Measurements from ENCODE around the gene NUSAP1. TPM values are rescaled to one million over a fixed set of nuclear protein-coding genes. Genes with fewer than 3 reads are reported as not detected.

The NUSAP1 gene
- polyA plus RNA-seq, 2 of the 4 experiments (the other 2 are of a cell fraction): 103 to 110 TPM

DNA sequence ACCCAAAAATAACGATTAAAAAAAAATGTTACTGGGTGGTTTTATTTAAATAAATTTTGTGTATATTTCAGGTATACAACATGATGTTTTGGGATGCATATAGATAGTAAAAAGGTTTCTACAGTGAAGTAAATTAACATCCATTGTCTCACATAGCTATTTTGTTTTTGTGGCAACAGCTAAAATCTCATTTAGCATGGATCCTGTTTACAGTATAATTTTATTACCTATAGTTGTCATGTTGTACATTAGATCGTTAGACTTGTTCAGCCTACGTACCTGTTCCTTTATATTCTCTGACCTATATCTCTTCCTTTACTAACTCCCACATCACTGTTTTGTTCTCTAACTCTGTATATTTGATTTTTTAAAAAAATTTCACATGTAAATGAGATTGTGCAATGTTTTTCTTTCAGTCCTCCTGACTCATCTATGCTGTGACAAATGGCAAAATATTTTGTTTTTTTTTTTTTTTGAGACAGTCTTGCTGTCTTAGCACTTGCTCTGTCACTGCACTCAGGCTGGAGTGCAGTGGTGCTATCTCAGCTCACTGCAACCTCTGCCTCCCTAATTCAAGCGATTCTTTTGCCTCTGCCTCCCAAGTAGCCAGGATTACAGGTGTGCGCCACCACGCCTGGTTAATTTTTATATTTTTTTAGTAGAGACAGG lies 45.9 kb upstream of the NUSAP1 start:
- peaks cover 40% of the 10 kb centered on the region for H3K4me1 ChIP-seq
- ChIA-PET CTCF (interaction anchor here (0.6 to 1.6 kb wide), 5 partner anchors 16 to 91 kb away, joined by 3 to 4 read pairs (median 3); partner anchors contain the start of gene CHP1), POLR2A (no interaction called here)
- ATAC-seq (no peak), FAIRE-seq (no peak), DNase-seq (ENCODE audit: low read depth in 1 of 2, low spot score in 1 of 2) (no peak)
- H3K27ac ChIP-seq: peak overlapping the region in 1 of 2 experiments; percentile 52; a peak in 1 of 6 replicates
- H3K4me3 ChIP-seq: no peak overlapping the region
- H3K4me2 ChIP-seq: peak overlapping the region; percentile 93; the same call in 1 of the 3 replicates
- H3K9me3 ChIP-seq: no peaks in the 10 kb centered on the region
- WGBS (ENCODE audit: missing lambda C conversion rate): 93% methylated on average over 5 of the region's 6 CpGs
- TF ChIP-seq GATA3 (IDR thresholded peaks at IDR 0.05; ENCODE audit: borderline replicate concordance) (no peak), RFX5 (IDR thresholded peaks at IDR 0.05) (no peak), CEBPB (IDR thresholded peaks at IDR 0.05) (0 out of 4 replicates have a peak, but pooled peaks of 1 of the 2 experiments have one; percentile 48), SREBF2 (IDR thresholded peaks at IDR 0.05) (no peak), POLR2AphosphoS2 (conservative IDR thresholded peaks at IDR 0.05; ENCODE audit: low read length) (no peak), JUNB (IDR thresholded peaks at IDR 0.05) (no peak)
- TF ChIP-seq, protein P1, sequence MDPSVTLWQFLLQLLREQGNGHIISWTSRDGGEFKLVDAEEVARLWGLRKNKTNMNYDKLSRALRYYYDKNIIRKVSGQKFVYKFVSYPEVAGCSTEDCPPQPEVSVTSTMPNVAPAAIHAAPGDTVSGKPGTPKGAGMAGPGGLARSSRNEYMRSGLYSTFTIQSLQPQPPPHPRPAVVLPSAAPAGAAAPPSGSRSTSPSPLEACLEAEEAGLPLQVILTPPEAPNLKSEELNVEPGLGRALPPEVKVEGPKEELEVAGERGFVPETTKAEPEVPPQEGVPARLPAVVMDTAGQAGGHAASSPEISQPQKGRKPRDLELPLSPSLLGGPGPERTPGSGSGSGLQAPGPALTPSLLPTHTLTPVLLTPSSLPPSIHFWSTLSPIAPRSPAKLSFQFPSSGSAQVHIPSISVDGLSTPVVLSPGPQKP (IDR thresholded peaks at IDR 0.05; ENCODE audit: low read depth, low read length): no peak
- TF ChIP-seq, protein P2, sequence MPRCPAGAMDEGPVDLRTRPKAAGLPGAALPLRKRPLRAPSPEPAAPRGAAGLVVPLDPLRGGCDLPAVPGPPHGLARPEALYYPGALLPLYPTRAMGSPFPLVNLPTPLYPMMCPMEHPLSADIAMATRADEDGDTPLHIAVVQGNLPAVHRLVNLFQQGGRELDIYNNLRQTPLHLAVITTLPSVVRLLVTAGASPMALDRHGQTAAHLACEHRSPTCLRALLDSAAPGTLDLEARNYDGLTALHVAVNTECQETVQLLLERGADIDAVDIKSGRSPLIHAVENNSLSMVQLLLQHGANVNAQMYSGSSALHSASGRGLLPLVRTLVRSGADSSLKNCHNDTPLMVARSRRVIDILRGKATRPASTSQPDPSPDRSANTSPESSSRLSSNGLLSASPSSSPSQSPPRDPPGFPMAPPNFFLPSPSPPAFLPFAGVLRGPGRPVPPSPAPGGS (IDR thresholded peaks at IDR 0.05): no peak

DNA sequence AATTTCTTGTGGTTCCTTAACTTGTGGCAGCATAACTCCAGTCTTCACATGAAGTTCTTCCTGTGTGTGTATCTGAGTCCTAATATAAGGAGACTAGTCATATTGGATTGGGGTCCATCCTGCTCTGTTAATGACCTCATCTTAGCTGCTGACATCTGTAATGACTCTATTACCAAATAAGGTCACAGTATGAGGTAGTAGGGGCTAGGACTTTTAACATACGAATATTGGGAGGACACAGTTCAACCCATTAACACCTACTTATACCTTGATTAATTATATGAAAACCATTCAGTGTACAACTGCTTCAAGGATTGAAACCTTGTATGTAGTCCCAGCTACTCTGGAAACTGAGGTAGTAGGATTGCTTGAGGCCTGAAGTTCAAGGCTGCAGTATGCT lies 44.2 kb upstream of the NUSAP1 start:
- no peaks in the 10 kb centered on the region for H3K9me3 ChIP-seq
- no peak overlapping the region for H3K4me3 ChIP-seq
- peaks cover 31% of the 10 kb centered on the region; the same call in 2 of the 3 replicates for H3K4me1 ChIP-seq
- WGBS (ENCODE audit: missing lambda C conversion rate): 83% methylated on average over 1 of the region's 1 CpG
- POLR2A ChIA-PET: no interaction called here
- FAIRE-seq (no peak), ATAC-seq (no peak), DNase-seq (ENCODE audit: low read depth in 1 of 2, low spot score in 1 of 2) (no peak)
- peak overlapping the region; percentile 29; the same call in 2 of the 3 replicates for H3K4me2 ChIP-seq
- TF ChIP-seq ZSCAN20 (CRISPR knock-in tag; IDR thresholded peaks at IDR 0.05) (no peak), MAFK (IDR thresholded peaks at IDR 0.05; ENCODE audit: partially characterized antibody) (no peak)
- no peak overlapping the region for H3K27ac ChIP-seq
- CTCF ChIA-PET: no interaction called here

DNA sequence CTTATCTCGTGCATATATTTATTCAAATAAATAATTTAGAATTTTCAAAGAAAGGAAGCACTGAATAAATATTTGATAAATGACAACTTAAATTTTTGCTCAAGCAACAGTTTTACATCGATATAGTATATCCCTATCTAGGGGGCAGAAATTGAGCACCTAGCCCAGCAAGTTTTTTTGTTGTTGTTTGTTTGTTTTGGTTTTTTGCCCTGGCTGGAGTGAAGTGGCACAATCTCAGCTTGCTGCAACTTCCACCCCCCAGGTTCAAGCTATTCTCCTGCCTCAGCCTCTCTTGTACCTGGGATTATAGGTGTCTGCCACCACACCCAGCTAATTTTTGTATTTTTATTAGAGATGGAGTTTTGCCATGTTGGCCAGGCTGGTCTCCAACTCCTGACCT lies 42.7 kb upstream of the NUSAP1 start:
- DNase-seq (ENCODE audit: low read depth in 1 of 2, low spot score in 1 of 2) (no peak), FAIRE-seq (no peak), ATAC-seq (no peak)
- no peak overlapping the region for H3K4me3 ChIP-seq
- no peaks in the 10 kb centered on the region for H3K9me3 ChIP-seq
- WGBS (ENCODE audit: missing lambda C conversion rate): 46% methylated on average over 2 of the region's 2 CpGs
- H3K4me2 ChIP-seq: 0 out of 3 replicates have a peak overlapping the region, but pooled peaks have one; percentile 6
- ChIA-PET CTCF (interaction anchor here (0.8 to 2.1 kb wide), 2 partner anchors 11 to 60 kb away, joined by 3 to 7 read pairs; partner anchors contain the start of genes CHP1 and EXD1), POLR2A (no interaction called here)
- peaks cover 31% of the 10 kb centered on the region; the same call in 2 of the 3 replicates for H3K4me1 ChIP-seq
- H3K27ac ChIP-seq: no peak overlapping the region
- no peak for TF ChIP-seq MYC (IDR thresholded peaks at IDR 0.05; ENCODE audit: borderline replicate concordance, low read length)
- TF ChIP-seq, protein P3, sequence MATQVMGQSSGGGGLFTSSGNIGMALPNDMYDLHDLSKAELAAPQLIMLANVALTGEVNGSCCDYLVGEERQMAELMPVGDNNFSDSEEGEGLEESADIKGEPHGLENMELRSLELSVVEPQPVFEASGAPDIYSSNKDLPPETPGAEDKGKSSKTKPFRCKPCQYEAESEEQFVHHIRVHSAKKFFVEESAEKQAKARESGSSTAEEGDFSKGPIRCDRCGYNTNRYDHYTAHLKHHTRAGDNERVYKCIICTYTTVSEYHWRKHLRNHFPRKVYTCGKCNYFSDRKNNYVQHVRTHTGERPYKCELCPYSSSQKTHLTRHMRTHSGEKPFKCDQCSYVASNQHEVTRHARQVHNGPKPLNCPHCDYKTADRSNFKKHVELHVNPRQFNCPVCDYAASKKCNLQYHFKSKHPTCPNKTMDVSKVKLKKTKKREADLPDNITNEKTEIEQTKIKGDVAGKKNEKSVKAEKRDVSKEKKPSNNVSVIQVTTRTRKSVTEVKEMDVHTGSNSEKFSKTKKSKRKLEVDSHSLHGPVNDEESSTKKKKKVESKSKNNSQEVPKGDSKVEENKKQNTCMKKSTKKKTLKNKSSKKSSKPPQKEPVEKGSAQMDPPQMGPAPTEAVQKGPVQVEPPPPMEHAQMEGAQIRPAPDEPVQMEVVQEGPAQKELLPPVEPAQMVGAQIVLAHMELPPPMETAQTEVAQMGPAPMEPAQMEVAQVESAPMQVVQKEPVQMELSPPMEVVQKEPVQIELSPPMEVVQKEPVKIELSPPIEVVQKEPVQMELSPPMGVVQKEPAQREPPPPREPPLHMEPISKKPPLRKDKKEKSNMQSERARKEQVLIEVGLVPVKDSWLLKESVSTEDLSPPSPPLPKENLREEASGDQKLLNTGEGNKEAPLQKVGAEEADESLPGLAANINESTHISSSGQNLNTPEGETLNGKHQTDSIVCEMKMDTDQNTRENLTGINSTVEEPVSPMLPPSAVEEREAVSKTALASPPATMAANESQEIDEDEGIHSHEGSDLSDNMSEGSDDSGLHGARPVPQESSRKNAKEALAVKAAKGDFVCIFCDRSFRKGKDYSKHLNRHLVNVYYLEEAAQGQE (IDR thresholded peaks at IDR 0.05): no peak
- no peak for TF ChIP-seq KDM5A (IDR thresholded peaks at IDR 0.05)
- TF ChIP-seq SREBF2 (IDR thresholded peaks at IDR 0.05): no peak
- no peak for TF ChIP-seq CEBPB (IDR thresholded peaks at IDR 0.05)
- TF ChIP-seq FOSB (CRISPR knock-in tag; IDR thresholded peaks at IDR 0.05): no peak
- no peak for TF ChIP-seq TP53 (CRISPR knock-in tag; IDR thresholded peaks at IDR 0.05)
- TF ChIP-seq EHMT2 (IDR thresholded peaks at IDR 0.05; ENCODE audit: low read depth): no peak
- no peak for TF ChIP-seq HOXA7 (CRISPR knock-in tag; IDR thresholded peaks at IDR 0.05)
- TF ChIP-seq HOXB13 (CRISPR knock-in tag; IDR thresholded peaks at IDR 0.05; ENCODE audit: low read depth): no peak
- TF ChIP-seq HEYL (CRISPR knock-in tag; IDR thresholded peaks at IDR 0.05): no peak
- no peak for TF ChIP-seq ZSCAN20 (CRISPR knock-in tag; IDR thresholded peaks at IDR 0.05)
- no peak for TF ChIP-seq RARB (CRISPR knock-in tag; IDR thresholded peaks at IDR 0.05)
- TF ChIP-seq EP300 (IDR thresholded peaks at IDR 0.05): no peak
- TF ChIP-seq TFCP2L1 (CRISPR knock-in tag; IDR thresholded peaks at IDR 0.05): no peak
- TF ChIP-seq, protein P4, sequence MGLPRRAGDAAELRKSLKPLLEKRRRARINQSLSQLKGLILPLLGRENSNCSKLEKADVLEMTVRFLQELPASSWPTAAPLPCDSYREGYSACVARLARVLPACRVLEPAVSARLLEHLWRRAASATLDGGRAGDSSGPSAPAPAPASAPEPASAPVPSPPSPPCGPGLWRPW (IDR thresholded peaks at IDR 0.05): no peak
- TF ChIP-seq HDAC2 (IDR thresholded peaks at IDR 0.05): no peak
- TF ChIP-seq KDM1A (IDR thresholded peaks at IDR 0.05; ENCODE audit: low read depth): no peak
